H1 (cell line): ENCODE data around the gene ZBTB45. TPM values are rescaled to one million over a fixed set of nuclear protein-coding genes. Genes with fewer than 3 reads are reported as not detected.
"Not testable (repeated sequence)": the region's sequence is repeated elsewhere in the genome, so short reads cannot be mapped to it uniquely, and the experiment has no call there.

Experiments
- CTCF ChIA-PET: fragments of 300-600 bp; sonication (Branson Sonifier 250); formaldehyde crosslinking; loops from one replicate; lab custom pipeline; 2021; ENCODE audit not compliant: partially characterized antibody; lab: Charles Lee
- POLR2A ChIA-PET: fragments of 300-600 bp; sonication (Branson Sonifier 250); formaldehyde crosslinking; loops from one replicate; lab custom pipeline; 2021; ENCODE audit warnings: inconsistent platforms; ENCODE audit not compliant: partially characterized antibody; lab: Charles Lee
- DNase-seq, 2 experiments: peaks; one replicate each; pipeline versions ENCODE4 v3.0.0 to v3.0.0-alpha.2; 2010 to 2022; ENCODE audit warnings: low spot score in 2 of 2, low read depth in 1 of 2, mixed read lengths in 1 of 2
- FAIRE-seq: peaks from 2 replicates; lab custom pipeline; 2011; peaks lifted over from hg19 to GRCh38; lab: Jason Lieb, UNC
- H2AFZ ChIP-seq: 2 replicates; pipeline ENCODE4 v1.8.1; 2012; ENCODE audit warnings: low read length, inconsistent platforms
- H2AK5ac ChIP-seq: 2 replicates; pipeline ENCODE4 v1.6.1; 2013; ENCODE audit warnings: low read depth, low read length
- H2BK120ac ChIP-seq: replicated peaks from 2 replicates; pipeline ENCODE3; 2013; ENCODE audit warnings: low read depth, low read length, inconsistent platforms
- H2BK12ac ChIP-seq: 2 replicates; pipeline ENCODE4 v1.6.1; 2013; ENCODE audit warnings: low read depth, low read length
- H2BK15ac ChIP-seq: 2 replicates; pipeline ENCODE4 v1.6.1; 2013; ENCODE audit warnings: low read length
- H2BK20ac ChIP-seq: 2 replicates; pipeline ENCODE4 v1.6.1; 2013; ENCODE audit warnings: low read length
- H2BK5ac ChIP-seq: 2 replicates; pipeline ENCODE4 v1.6.1; 2013; ENCODE audit warnings: low read depth, low read length
- H3K14ac ChIP-seq: 2 replicates; pipeline ENCODE4 v1.6.1; 2013; ENCODE audit warnings: inconsistent platforms; ENCODE audit not compliant: insufficient read length
- H3K18ac ChIP-seq: 2 replicates; pipeline ENCODE4 v1.6.1; 2013; ENCODE audit warnings: low read length; ENCODE audit errors: extremely low read depth
- H3K23ac ChIP-seq: 2 replicates; pipeline ENCODE4 v1.6.1; 2013; ENCODE audit warnings: inconsistent platforms; ENCODE audit not compliant: insufficient read length
- H3K23me2 ChIP-seq: 2 replicates; pipeline ENCODE4 v1.6.1; 2013; ENCODE audit warnings: low read depth, low read length
- H3K27ac ChIP-seq: 2 replicates; pipeline ENCODE4 v1.6.1; 2011; ENCODE audit warnings: low read depth, low read length, inconsistent platforms
- H3K27me3 ChIP-seq, 4 experiments: replicated peaks in 1 of 4; 1 replicate in 1 of 4; 2 replicates in 3 of 4; pipeline versions ENCODE4 v1.6.1 to v1.8.1; 2011 to 2013; ENCODE audit warnings: low read length in 3 of 4, mild to moderate bottlenecking in 3 of 4, inconsistent platforms in 2 of 4, mixed read lengths in 2 of 4, moderate library complexity in 1 of 4; ENCODE audit not compliant: control insufficient read depth in 3 of 4, insufficient read depth in 3 of 4; ENCODE audit errors: extremely low read depth in 1 of 4
- H3K36me3 ChIP-seq, 4 experiments: 2 replicates each; pipeline versions ENCODE4 v1.6.1 to v1.8.1; 2011 to 2013; ENCODE audit warnings: mild to moderate bottlenecking in 4 of 4, low read length in 3 of 4, moderate library complexity in 2 of 4, control low read depth in 1 of 4, inconsistent platforms in 1 of 4; ENCODE audit not compliant: insufficient read depth in 4 of 4, control insufficient read depth in 2 of 4
- H3K4ac ChIP-seq: replicated peaks from 2 replicates; pipeline ENCODE3; 2013; ENCODE audit warnings: low read length, low read depth, mixed read lengths, inconsistent platforms; ENCODE audit not compliant: insufficient read length
- H3K4me1 ChIP-seq, 4 experiments: replicated peaks in 1 of 4; 1 replicate in 1 of 4; 2 replicates in 3 of 4; pipeline versions ENCODE4 v1.6.1 to v1.8.1; 2011 to 2013; ENCODE audit warnings: low read length in 3 of 4, inconsistent platforms in 2 of 4, mixed read lengths in 1 of 4; ENCODE audit not compliant: insufficient read depth in 4 of 4, control insufficient read depth in 3 of 4
- H3K4me2 ChIP-seq, 2 experiments: 2 replicates each; pipeline versions ENCODE4 v1.6.1 to v1.8.1; 2011 to 2013; ENCODE audit warnings: low read depth in 2 of 2, low read length in 2 of 2, control low read depth in 1 of 2, inconsistent platforms in 1 of 2, mild to moderate bottlenecking in 1 of 2; ENCODE audit not compliant: insufficient read depth in 1 of 2
- H3K4me3 ChIP-seq, 4 experiments: fragments of 200-600, 300-600 bp in 1 of 4; sonication (generic), shearing (Covaris generic), sonication (Bioruptor Twin) in 1 of 4; 2 replicates each; pipeline versions ENCODE4 v1.5.1 to v1.8.1; 2011 to 2016; ENCODE audit warnings: low read length in 4 of 4, low read depth in 3 of 4, control low read depth in 2 of 4, inconsistent platforms in 2 of 4, mild to moderate bottlenecking in 2 of 4, mixed read lengths in 1 of 4, moderate library complexity in 1 of 4; ENCODE audit not compliant: insufficient read depth in 2 of 4; ENCODE audit errors: extremely low read depth in 1 of 4
- H3K56ac ChIP-seq: replicated peaks from 2 replicates; pipeline ENCODE3; 2013; ENCODE audit warnings: low read depth, mild to moderate bottlenecking, mixed read lengths, low read length, inconsistent platforms; ENCODE audit not compliant: insufficient read length
- H3K79me1 ChIP-seq: 2 replicates; pipeline ENCODE4 v1.6.1; 2013; ENCODE audit warnings: low read depth, low read length, control low read depth
- H3K79me2 ChIP-seq, 2 experiments: 2 replicates each; pipeline versions ENCODE4 v1.6.1 to v1.8.1; 2012 to 2013; ENCODE audit warnings: low read length in 2 of 2, mild to moderate bottlenecking in 2 of 2, inconsistent platforms in 1 of 2; ENCODE audit not compliant: insufficient read depth in 2 of 2, control insufficient read depth in 1 of 2
- H3K9ac ChIP-seq, 4 experiments: replicated peaks in 1 of 4; 1 replicate in 1 of 4; 2 replicates in 3 of 4; pipeline versions ENCODE4 v1.6.1 to v1.8.1; 2011 to 2013; ENCODE audit warnings: low read depth in 3 of 4, low read length in 3 of 4, control low read depth in 2 of 4, mild to moderate bottlenecking in 2 of 4, moderate library complexity in 2 of 4, inconsistent platforms in 1 of 4; ENCODE audit errors: extremely low read depth in 1 of 4
- H3K9me3 ChIP-seq, 2 experiments: 2 replicates each; pipeline versions ENCODE4 v1.6.1 to v1.8.1; 2012 to 2013; ENCODE audit warnings: mild to moderate bottlenecking in 2 of 2, moderate library complexity in 2 of 2, control low read depth in 1 of 2, inconsistent platforms in 1 of 2, low read depth in 1 of 2, low read length in 1 of 2, mixed read lengths in 1 of 2; ENCODE audit not compliant: insufficient read depth in 2 of 2
- H4K20me1 ChIP-seq, 2 experiments: replicated peaks in 1 of 2; 2 replicates each; pipeline versions ENCODE3 to v1.8.1; 2011 to 2013; ENCODE audit warnings: inconsistent platforms in 2 of 2, low read length in 2 of 2, mild to moderate bottlenecking in 1 of 2; ENCODE audit not compliant: insufficient read depth in 2 of 2, control insufficient read depth in 1 of 2
- H4K5ac ChIP-seq: 2 replicates; pipeline ENCODE4 v1.6.1; 2013; ENCODE audit warnings: low read length, low read depth, mixed read lengths, inconsistent platforms; ENCODE audit not compliant: insufficient read length
- H4K8ac ChIP-seq: 2 replicates; pipeline ENCODE4 v1.8.0; 2013; ENCODE audit warnings: mild to moderate bottlenecking, moderate library complexity, low read length, inconsistent platforms; ENCODE audit not compliant: insufficient read depth; ENCODE audit errors: extremely low read depth
- H4K91ac ChIP-seq: replicated peaks from 2 replicates; pipeline ENCODE3; 2013; ENCODE audit warnings: low read length, mixed read lengths, inconsistent platforms; ENCODE audit not compliant: insufficient read length
- CTCF ChIP-seq, 3 experiments: IDR thresholded peaks; 1 replicate in 2 of 3; 2 replicates in 1 of 3; pipeline versions ENCODE4 v1.5.1 to v1.6.1; 2011; ENCODE audit warnings: low read length in 3 of 3, mild to moderate bottlenecking in 3 of 3, inconsistent platforms in 2 of 3, low read depth in 1 of 3, moderate library complexity in 1 of 3; ENCODE audit not compliant: insufficient read depth in 1 of 3; ENCODE audit errors: control extremely low read depth in 1 of 3
- WGBS, 2 experiments: shearing (Covaris generic) in 1 of 2; methylation state at CpG; one replicate each; pipeline versions ENCODE4 v1.1.6 to v1.1.7; 2013 to 2015; ENCODE audit warnings: low lambda C conversion rate in 2 of 2, mixed read lengths in 2 of 2, inconsistent platforms in 1 of 2, low coverage in 1 of 2, missing lambda C conversion rate in 1 of 2; ENCODE audit not compliant: insufficient replicate concordance in 2 of 2, insufficient coverage in 1 of 2, insufficient read length in 1 of 2; ENCODE audit errors: extremely low coverage in 1 of 2, missing lambda C conversion rate in 1 of 2; 5-methylcytosine and 5-hydroxymethylcytosine counted together
- polyA plus RNA-seq, 7 experiments: library from polyadenylated mRNA; depleted of rRNA in 3 of 7; stranded (reverse) in 5 of 7; unstranded in 2 of 7; fragments of >200 nt in 5 of 7; fragments of 200-250 nt in 2 of 7; gene quantifications; 1 replicate in 5 of 7; 2 replicates in 1 of 7; 4 replicates in 1 of 7; pipeline versions ENCODE4 v1.2.1 to v1.2.3, GENCODE V29; 2011 to 2013; ENCODE audit warnings: missing spikeins in 2 of 7, mixed read lengths in 2 of 7
- total RNA-seq: library from RNA; stranded (reverse); fragmentation: NEBNext Ultra II Directional; extraction: Animal tissue kit (Norgen Biotek cat#: 25700); gene quantifications from 2 replicates; pipeline ENCODE4 v1.2.1, GENCODE V29; 2021

ZBTB45 gene
- total and polyA plus RNA-seq, 2 of the 8 experiments (the other 6 are each of a cell fraction or from before 2014, with no cell fraction given): 16.9 to 17.2 TPM

DNA sequence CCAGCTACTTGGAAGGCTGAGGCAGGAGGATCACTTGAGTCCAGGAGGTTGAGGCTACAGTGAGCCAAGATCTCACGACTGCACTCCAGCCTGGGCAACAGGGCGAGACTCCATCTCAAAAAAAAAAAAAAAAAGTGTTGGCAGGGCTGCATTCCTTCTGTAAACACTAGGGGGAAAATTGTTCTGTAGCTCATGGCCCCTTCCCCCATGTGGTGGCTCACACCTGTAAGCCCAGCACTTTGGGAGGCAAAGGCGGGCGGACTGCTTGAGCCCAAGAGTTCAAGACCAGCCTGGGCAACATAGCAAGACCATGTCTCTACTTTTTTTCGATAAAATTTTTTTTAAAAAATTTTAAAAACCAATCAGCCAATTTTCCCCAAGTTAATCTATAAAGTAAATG is 35.3 kb downstream of the ZBTB45 start:
- not testable (repeated sequence) for H4K5ac ChIP-seq, H2BK15ac ChIP-seq, H3K4me2 ChIP-seq, H3K4ac ChIP-seq, H2BK120ac ChIP-seq, H3K4me3 ChIP-seq, H2BK12ac ChIP-seq, H4K91ac ChIP-seq, H3K14ac ChIP-seq, H3K79me1 ChIP-seq, H3K36me3 ChIP-seq, H2AK5ac ChIP-seq, H3K23me2 ChIP-seq, DNase-seq, H3K4me1 ChIP-seq, H3K9me3 ChIP-seq, H3K18ac ChIP-seq, H3K9ac ChIP-seq, H4K20me1 ChIP-seq, H3K79me2 ChIP-seq, H2AFZ ChIP-seq, H2BK5ac ChIP-seq, H2BK20ac ChIP-seq, H3K56ac ChIP-seq, H3K27ac ChIP-seq, H3K27me3 ChIP-seq, FAIRE-seq, H3K23ac ChIP-seq, H4K8ac ChIP-seq
- ChIA-PET CTCF (interaction anchor here (1.4 to 3.8 kb wide), 3 partner anchors 11 to 35 kb away, joined by 4 to 12 read pairs (median 8); partner anchors contain the start of gene ZBTB45), POLR2A (interaction anchor here (1.0 to 1.3 kb wide), 2 partner anchors 59 to 91 kb away, joined by 4 read pairs; partner anchors contain the start of gene TRIM28)
- TF ChIP-seq CTCF (IDR thresholded peaks at IDR 0.05; ENCODE audit: control extremely low read depth in 1 of 3, insufficient read depth in 1 of 3, low read depth in 1 of 3, low read length in 3 of 3): peak in 2 of 3 experiments; percentile 17 to 34; a peak in 1 of 4 replicates
- 86 to 100% methylated on average over 1 to 3 of the region's 5 CpGs for WGBS, 2 experiments
